CD14-positive monocyte (primary cell): Measurements from ENCODE around the gene PKP2. TPM values are rescaled to one million over a fixed set of nuclear protein-coding genes. Genes with fewer than 3 reads are reported as not detected.

Experiments
- DNase-seq, 3 donors: peaks; one replicate each; pipeline ENCODE4 v3.0.0-alpha.2; 2011 to 2022
- H2AFZ ChIP-seq: 2 replicates; pipeline ENCODE4 v1.6.0; 2012; ENCODE audit warnings: mild to moderate bottlenecking, low read depth, low read length, inconsistent platforms; ENCODE audit not compliant: insufficient read depth, poor library complexity, severe bottlenecking
- H3K27ac ChIP-seq, 2 donors: 1 replicate in 1 of 2; 2 replicates in 1 of 2; pipeline ENCODE4 v1.5.1; 2012 to 2013; ENCODE audit warnings: low read length in 2 of 2, control low read depth in 1 of 2, inconsistent platforms in 1 of 2, low read depth in 1 of 2, mild to moderate bottlenecking in 1 of 2
- H3K27me3 ChIP-seq, 2 donors: one replicate each; pipeline versions ENCODE4 v1.6.0 to v1.6.1; 2011 to 2013; ENCODE audit warnings: low read length in 2 of 2; ENCODE audit not compliant: control insufficient read depth in 2 of 2, insufficient read depth in 2 of 2
- H3K36me3 ChIP-seq, 2 donors: replicated peaks in 1 of 2; 1 replicate in 1 of 2; 2 replicates in 1 of 2; pipeline versions ENCODE4 v1.5.1 to v1.6.1; 2012 to 2013; ENCODE audit warnings: low read length in 2 of 2, control low read depth in 1 of 2, inconsistent platforms in 1 of 2, mild to moderate bottlenecking in 1 of 2; ENCODE audit not compliant: insufficient read depth in 2 of 2, control insufficient read depth in 1 of 2
- H3K4me1 ChIP-seq, 2 donors: 1 replicate in 1 of 2; 2 replicates in 1 of 2; pipeline versions ENCODE4 v1.5.1 to v1.6.1; 2012 to 2013; ENCODE audit warnings: low read length in 2 of 2, control low read depth in 1 of 2, inconsistent platforms in 1 of 2, mild to moderate bottlenecking in 1 of 2, moderate library complexity in 1 of 2; ENCODE audit not compliant: insufficient read depth in 2 of 2, control insufficient read depth in 1 of 2
- H3K4me2 ChIP-seq: replicated peaks from 2 replicates; pipeline ENCODE3; 2012; ENCODE audit warnings: low read length, moderate library complexity, mild to moderate bottlenecking; ENCODE audit not compliant: poor library complexity, severe bottlenecking; ENCODE audit errors: extremely low read depth
- H3K4me3 ChIP-seq, 3 experiments: fragments of 200-600 bp in 1 of 3; sonication (generic) in 1 of 3; replicated peaks in 1 of 3; 1 replicate in 2 of 3; 2 replicates in 1 of 3; pipeline ENCODE4 v1.5.1; 2011 to 2013; ENCODE audit warnings: low read length in 3 of 3, mild to moderate bottlenecking in 3 of 3, control low read depth in 2 of 3, low read depth in 2 of 3, inconsistent platforms in 1 of 3, moderate library complexity in 1 of 3
- H3K79me2 ChIP-seq: 2 replicates; pipeline ENCODE4 v1.6.0; 2012; ENCODE audit warnings: mild to moderate bottlenecking, control low read depth, inconsistent platforms, low read length, moderate library complexity; ENCODE audit not compliant: insufficient read depth
- H3K9ac ChIP-seq: 2 replicates; pipeline ENCODE4 v1.6.0; 2017; ENCODE audit warnings: low read length, mild to moderate bottlenecking; ENCODE audit not compliant: insufficient read depth, poor library complexity, severe bottlenecking
- H3K9me3 ChIP-seq, 2 donors: replicated peaks in 1 of 2; 1 replicate in 1 of 2; 2 replicates in 1 of 2; pipeline versions ENCODE4 v1.5.1 to v1.6.1; 2012 to 2013; ENCODE audit warnings: low read length in 2 of 2, control low read depth in 1 of 2; ENCODE audit not compliant: control insufficient read depth in 1 of 2, insufficient read depth in 1 of 2
- H4K20me1 ChIP-seq: 2 replicates; pipeline ENCODE4 v1.6.0; 2012; ENCODE audit warnings: mild to moderate bottlenecking, low read length, control low read depth, moderate library complexity; ENCODE audit not compliant: insufficient read depth
- H3K27ac Mint-ChIP-seq, 7 donors: one replicate each; pipeline ENCODE4 v1.8.0; 2020; ENCODE audit warnings: mild to moderate bottlenecking in 7 of 7, mixed read lengths in 7 of 7, moderate library complexity in 6 of 7, inconsistent platforms in 2 of 7
- H3K27me3 Mint-ChIP-seq, 3 donors: one replicate each; pipeline ENCODE4 v1.8.0; 2021 to 2022; ENCODE audit warnings: low read depth in 3 of 3, mild to moderate bottlenecking in 3 of 3, mixed read lengths in 3 of 3, moderate library complexity in 3 of 3, inconsistent platforms in 1 of 3
- H3K36me3 Mint-ChIP-seq, 2 donors: one replicate each; pipeline ENCODE4 v1.8.0; 2020; ENCODE audit warnings: mixed read lengths in 2 of 2, inconsistent platforms in 1 of 2, mild to moderate bottlenecking in 1 of 2
- H3K4me1 Mint-ChIP-seq: one replicate; pipeline ENCODE4 v1.8.0; 2020; ENCODE audit warnings: mild to moderate bottlenecking, mixed read lengths
- H3K4me3 Mint-ChIP-seq, 2 donors: one replicate each; pipeline ENCODE4 v1.8.0; 2020; ENCODE audit warnings: mild to moderate bottlenecking in 2 of 2, mixed read lengths in 2 of 2, moderate library complexity in 1 of 2
- H3K9me3 Mint-ChIP-seq, 7 donors: one replicate each; pipeline ENCODE4 v1.8.0; 2020 to 2022; ENCODE audit warnings: mixed read lengths in 7 of 7, mild to moderate bottlenecking in 6 of 7, moderate library complexity in 6 of 7, inconsistent platforms in 2 of 7
- CTCF ChIP-seq: fragments of 200-600 bp; IDR thresholded peaks from one replicate; pipeline ENCODE4 v1.8.0; 2022; ENCODE audit warnings: antibody characterized with exemption, mild to moderate bottlenecking
- WGBS: methylation state at CpG from one replicate; pipeline ENCODE4 v1.1.5; 2013; ENCODE audit warnings: missing lambda C conversion rate; ENCODE audit not compliant: insufficient coverage; 5-methylcytosine and 5-hydroxymethylcytosine counted together
- intact Hi-C, 2 donors: fragments of 100-400 bp; cut with micrococcal nuclease; formaldehyde crosslinking; loops; one replicate each; pipeline versions ENCODE4 v1.15.0 to v1.15.1; 2023
- polyA plus RNA-seq, 3 donors: library from polyadenylated mRNA; depleted of rRNA in 1 of 3; unstranded in 2 of 3; stranded (reverse) in 1 of 3; fragments of 300-500 nt in 2 of 3; fragments of >200 nt in 1 of 3; fragmentation: Illumina TruSeq in 2 of 3; gene quantifications; 1 replicate in 2 of 3; 2 replicates in 1 of 3; pipeline ENCODE4 v1.2.3, GENCODE V29; 2012 to 2021

PKP2 gene
- polyA plus RNA-seq, 3 donors, result 0.95 to 3.1 (median 2.9) TPM

DNA sequence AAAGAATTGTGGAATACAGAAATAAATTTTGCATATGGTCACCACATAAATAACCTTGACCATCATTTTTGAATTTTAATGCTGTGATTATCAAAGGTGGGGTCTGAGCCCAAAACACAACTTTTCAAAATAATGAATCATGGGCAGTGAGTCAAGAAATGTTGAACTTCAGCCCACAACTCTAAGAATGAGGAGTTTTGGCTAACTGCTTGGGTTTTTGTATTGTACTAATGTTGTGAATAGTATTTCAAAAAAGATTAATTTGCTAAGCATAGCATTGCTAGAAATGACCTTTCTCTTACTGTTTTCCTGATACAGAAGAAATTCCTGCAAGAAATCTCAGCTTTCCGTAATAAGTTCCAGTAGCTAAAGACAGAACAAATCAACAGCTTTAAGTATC is 116.5 kb downstream of the PKP2 start:
- H3K79me2 ChIP-seq, result no peaks in the 10 kb centered on the region
- H3K36me3 ChIP-seq, result no peaks in the 10 kb centered on the region
- peaks cover 3 to 14% (median 10%) of the 10 kb centered on the region in 3 donors for H3K27me3 Mint-ChIP-seq
- no peaks in the 10 kb centered on the region for H3K36me3 Mint-ChIP-seq
- no peak overlapping the region for H3K4me3 ChIP-seq
- H3K9ac ChIP-seq, result no peak overlapping the region
- WGBS, result 100% methylated on average over 1 of the region's 1 CpG
- H3K27me3 ChIP-seq, result no peaks in the 10 kb centered on the region
- no peaks in the 10 kb centered on the region for H3K9me3 ChIP-seq
- H3K27ac Mint-ChIP-seq, result no peak overlapping the region
- no peak overlapping the region for H3K4me2 ChIP-seq
- no peaks in the 10 kb centered on the region for H3K4me1 ChIP-seq
- no peak overlapping the region for H3K27ac ChIP-seq
- intact Hi-C loops, result no loop called here
- no peak for DNase-seq
- no peak for TF ChIP-seq CTCF
- no peak overlapping the region for H3K4me3 Mint-ChIP-seq
- H2AFZ ChIP-seq, result no peak overlapping the region
- no peaks in the 10 kb centered on the region for H4K20me1 ChIP-seq
- no peaks in the 10 kb centered on the region for H3K4me1 Mint-ChIP-seq
- no peaks in the 10 kb centered on the region for H3K9me3 Mint-ChIP-seq

- no peak overlapping the region for H3K27ac Mint-ChIP-seq
- no peaks in the 10 kb centered on the region for H4K20me1 ChIP-seq
- H2AFZ ChIP-seq, result no peak overlapping the region
- H3K4me3 ChIP-seq, result no peak overlapping the region
- 100% methylated on average over 3 of the region's 6 CpGs for WGBS
- no peaks in the 10 kb centered on the region for H3K9me3 Mint-ChIP-seq
- no peak overlapping the region for H3K9ac ChIP-seq
- intact Hi-C loops, result no loop called here
- no peaks in the 10 kb centered on the region for H3K27me3 ChIP-seq
- peaks cover 5 to 14% (median 7%) of the 10 kb centered on the region in 3 donors for H3K27me3 Mint-ChIP-seq
- no peak for TF ChIP-seq CTCF
- no peak for DNase-seq
- no peaks in the 10 kb centered on the region for H3K36me3 ChIP-seq
- H3K4me1 Mint-ChIP-seq, result no peaks in the 10 kb centered on the region
- H3K79me2 ChIP-seq, result no peaks in the 10 kb centered on the region
- no peaks in the 10 kb centered on the region for H3K4me1 ChIP-seq
- H3K4me3 Mint-ChIP-seq, result no peak overlapping the region
- H3K9me3 ChIP-seq, result no peaks in the 10 kb centered on the region
- H3K36me3 Mint-ChIP-seq, result no peaks in the 10 kb centered on the region
- no peak overlapping the region for H3K4me2 ChIP-seq
- H3K27ac ChIP-seq, result no peak overlapping the region
Measured at GRCh38 chr12:32777691-32778175, 118.8 kb downstream of the PKP2 start.
